Smooth muscle cell (in vitro differentiated cells): ENCODE results near the gene PLEKHA6. TPM values are rescaled to one million over a fixed set of nuclear protein-coding genes. Genes with fewer than 3 reads are reported as not detected.

Experiments used
- DNase-seq: peaks from one replicate; lab custom pipeline; 2025; ENCODE audit not compliant: unreplicated experiment; lab: John Stamatoyannopoulos, UW
- H2AFZ ChIP-seq: fragments of 200-600 bp; sonication (generic); 2 replicates; pipeline ENCODE4 v1.6.0; 2016; ENCODE audit warnings: antibody characterized with exemption, low read depth, mild to moderate bottlenecking
- H3F3A ChIP-seq: fragments of 200-600 bp; sonication (generic); 2 replicates; pipeline ENCODE4 v1.6.0; 2017; ENCODE audit warnings: antibody characterized with exemption, low read depth
- H3K27ac ChIP-seq: fragments of 200-600 bp; sonication (generic); 2 replicates; pipeline ENCODE4 v1.5.1; 2016; ENCODE audit warnings: low read depth, mild to moderate bottlenecking
- H3K27me3 ChIP-seq: fragments of 200-600 bp; sonication (generic); 2 replicates; pipeline ENCODE4 v1.6.1; 2016; ENCODE audit warnings: low read depth, mild to moderate bottlenecking
- H3K36me3 ChIP-seq: fragments of 200-600 bp; sonication (generic); 2 replicates; pipeline ENCODE4 v1.5.1; 2016; ENCODE audit warnings: low read depth
- H3K4me1 ChIP-seq: fragments of 200-600 bp; sonication (generic); 2 replicates; pipeline ENCODE4 v1.5.1; 2016; ENCODE audit warnings: low read depth
- H3K4me2 ChIP-seq: fragments of 200-600 bp; sonication (generic); 2 replicates; pipeline ENCODE4 v1.6.0; 2016; ENCODE audit warnings: mild to moderate bottlenecking
- H3K4me3 ChIP-seq: fragments of 200-600 bp; sonication (generic); 2 replicates; pipeline ENCODE4 v1.5.1; 2016; ENCODE audit warnings: mild to moderate bottlenecking
- H3K79me2 ChIP-seq: fragments of 200-600 bp; sonication (generic); 2 replicates; pipeline ENCODE4 v1.6.0; 2016; ENCODE audit warnings: low read depth, mild to moderate bottlenecking
- H3K9ac ChIP-seq: fragments of 200-600 bp; sonication (generic); 2 replicates; pipeline ENCODE4 v1.6.0; 2016; ENCODE audit warnings: low read depth
- H3K9me3 ChIP-seq: fragments of 200-600 bp; sonication (generic); replicated peaks from 2 replicates; pipeline ENCODE4 v1.5.1; 2016; ENCODE audit warnings: low read depth
- H4K20me1 ChIP-seq: fragments of 200-600 bp; sonication (generic); 2 replicates; pipeline ENCODE4 v1.6.0; 2016; ENCODE audit warnings: low read depth
- CTCF ChIP-seq: fragments of 200-600 bp; sonication (generic); IDR thresholded peaks from 2 replicates; pipeline ENCODE4 v1.5.1; 2017; ENCODE audit warnings: borderline replicate concordance, mild to moderate bottlenecking, antibody characterized with exemption; ENCODE audit not compliant: insufficient read depth, poor library complexity, severe bottlenecking
- WGBS: methylation state at CpG from one replicate; pipeline ENCODE4 v1.1.7; 2016; ENCODE audit warnings: low lambda C conversion rate; 5-methylcytosine and 5-hydroxymethylcytosine counted together
- polyA plus RNA-seq: library from polyadenylated mRNA; unstranded; fragments of >200 nt; fragmentation: Nextera tagmentation; extraction: Ambion mirVana; gene quantifications from 2 replicates; pipeline ENCODE4 v1.2.1, GENCODE V29; 2016
- small RNA-seq: library from RNA; depleted of rRNA; stranded (forward); fragments of <200 nt; gene quantifications from one replicate; pipeline ENCODE3, GENCODE V24; 2014
- total RNA-seq: library from RNA; depleted of rRNA; stranded (reverse); fragments of >200 nt; gene quantifications from 2 replicates; pipeline ENCODE4 v1.2.3, GENCODE V29; 2014

The PLEKHA6 gene
- total and polyA plus RNA-seq, 2 experiments from 2014 or later: 0.45 to 0.85 TPM

GRCh38 chr1:204170494-204171155, 189.1 kb downstream of the PLEKHA6 start:
- Histone ChIP-seq H3K4me2 (no peak overlapping the region), H3K27me3 (peaks cover 10% of the 10 kb centered on the region), H3K36me3 (no peaks in the 10 kb centered on the region), H3F3A (peaks cover 5% of the 10 kb centered on the region), H3K4me3 (no peak overlapping the region), H3K27ac (no peak overlapping the region), H3K9me3 (no peaks in the 10 kb centered on the region), H4K20me1 (no peaks in the 10 kb centered on the region), H3K4me1 (no peaks in the 10 kb centered on the region), H3K79me2 (no peaks in the 10 kb centered on the region), H2AFZ (no peak overlapping the region), H3K9ac (no peak overlapping the region)
- WGBS: 92% methylated on average over 3 of the region's 3 CpGs
- TF ChIP-seq CTCF: no peak
- no peak for DNase-seq

- H3F3A ChIP-seq: peaks cover 5% of the 10 kb centered on the region
- 93% methylated on average over 4 of the region's 4 CpGs for WGBS
- no peaks in the 10 kb centered on the region for H3K36me3 ChIP-seq
- no peak for TF ChIP-seq CTCF
- no peaks in the 10 kb centered on the region for H4K20me1 ChIP-seq
- no peak overlapping the region for H3K4me2 ChIP-seq
- H3K27ac ChIP-seq: no peak overlapping the region
- no peaks in the 10 kb centered on the region for H3K4me1 ChIP-seq
- H3K9me3 ChIP-seq: no peaks in the 10 kb centered on the region
- no peak for DNase-seq
- H3K79me2 ChIP-seq: no peaks in the 10 kb centered on the region
- H3K4me3 ChIP-seq: no peak overlapping the region
- H3K9ac ChIP-seq: no peak overlapping the region
- H2AFZ ChIP-seq: no peak overlapping the region
- peaks cover 3% of the 10 kb centered on the region for H3K27me3 ChIP-seq
Observed at GRCh38 chr1:204169858-204170257, 189.9 kb downstream of the PLEKHA6 start.

Small RNA genes lying within 50 kb of the gene (small RNA-seq; reads per million reads assigned to genes)
- not detected for gene AL606489.2

Other genes with a start within 250 kb of the PLEKHA6 start
- 3.7 and 21.4 TPM in 2 replicates for gene ETNK2, start 207.9 kb downstream of the PLEKHA6 start, total RNA-seq
- 8.9 and 17.3 TPM in 2 replicates for gene ETNK2, start 207.9 kb downstream of the PLEKHA6 start, polyA plus RNA-seq
- not detected in 2 replicates for gene REN, start 193.6 kb downstream of the PLEKHA6 start, total RNA-seq
- not detected in 2 replicates for gene REN, start 193.6 kb downstream of the PLEKHA6 start, polyA plus RNA-seq
- 0.72 TPM in 1 of 2 replicates, not detected in the other for gene KISS1, start 163.4 kb downstream of the PLEKHA6 start, total RNA-seq
- gene KISS1, start 163.4 kb downstream of the PLEKHA6 start, polyA plus RNA-seq: 1.2 and 1.4 TPM in 2 replicates
- gene GOLT1A, start 145.9 kb downstream of the PLEKHA6 start, total RNA-seq: 0.54 TPM in 1 of 2 replicates, not detected in the other
- 0.76 TPM in 1 of 2 replicates, not detected in the other for gene GOLT1A, start 145.9 kb downstream of the PLEKHA6 start, polyA plus RNA-seq
- 68.1 and 74.8 TPM in 2 replicates for gene PPP1R15B, start 51.9 kb upstream of the PLEKHA6 start, total RNA-seq
- 24.1 and 25.0 TPM in 2 replicates for gene PPP1R15B, start 51.9 kb upstream of the PLEKHA6 start, polyA plus RNA-seq
- 9.5 and 11.5 TPM in 2 replicates for gene PIK3C2B, start 134.9 kb upstream of the PLEKHA6 start, total RNA-seq
- gene PIK3C2B, start 134.9 kb upstream of the PLEKHA6 start, polyA plus RNA-seq: 3.0 and 5.0 TPM in 2 replicates
- gene MDM4, start 156.5 kb upstream of the PLEKHA6 start, total RNA-seq: 21.3 and 31.7 TPM in 2 replicates
- 6.1 and 10.8 TPM in 2 replicates for gene MDM4, start 156.5 kb upstream of the PLEKHA6 start, polyA plus RNA-seq